ENCODE data around the gene KANK4. TPM values are rescaled to one million over a fixed set of nuclear protein-coding genes. Genes with fewer than 3 reads are reported as not detected.

The KANK4 gene
- total and polyA plus RNA-seq, 7 experiments from 2014 or later: not detected

DNA sequence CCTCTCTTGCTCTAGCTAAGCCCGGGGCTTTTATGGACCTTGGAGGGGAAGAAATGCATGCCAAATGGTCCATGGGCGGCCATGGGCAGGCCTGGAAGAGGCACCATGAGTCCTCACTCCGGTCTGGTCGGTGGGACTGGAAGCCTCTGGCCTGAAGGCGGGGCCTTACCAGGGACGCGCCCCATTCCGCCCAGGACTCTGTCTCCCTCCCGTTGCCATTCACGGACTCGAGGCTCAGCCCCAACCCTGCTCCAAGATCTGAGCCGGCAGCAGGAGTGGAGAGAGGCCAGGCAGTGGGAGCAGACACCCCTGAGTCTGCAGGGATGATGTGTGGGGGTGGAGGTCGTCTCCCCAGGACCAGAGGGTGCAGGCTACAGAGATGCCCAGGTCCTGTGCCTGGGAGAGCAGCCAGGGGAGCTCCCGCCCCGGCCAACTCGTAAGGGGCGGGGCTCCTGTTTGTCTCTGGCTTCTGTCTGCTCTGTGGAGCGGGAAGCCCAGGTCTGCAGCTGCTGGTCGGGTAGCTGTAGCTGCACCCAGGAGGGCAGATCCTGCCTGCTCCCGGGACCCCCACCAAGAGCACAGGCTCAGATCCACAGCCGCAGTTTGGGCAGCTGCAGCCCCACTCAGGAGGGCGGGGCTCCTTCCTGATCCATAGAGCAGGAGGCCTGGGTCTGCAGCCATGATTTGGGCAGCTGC, 8.3 kb upstream of the KANK4 start:
- intact Hi-C loops (cut with micrococcal nuclease): no loop called here
- Mint-ChIP-seq H3K9me3 (peaks cover 0 to 3% (median 0%) of the 10 kb centered on the region in 11 donors), H3K4me1 (no peaks in the 10 kb centered on the region), H3K4me3 (no peak overlapping the region), H3K27me3 (peaks cover 0 to 8% (median 4%) of the 10 kb centered on the region in 5 donors), H3K27ac (no peak overlapping the region), H3K36me3 (no peaks in the 10 kb centered on the region)
- ChIA-PET POLR2A (no interaction called here), CTCF (no interaction called here)
- H3K27me3 ChIP-seq (ENCODE audit: control insufficient read depth in 2 of 2, insufficient read depth in 2 of 2, low read length in 2 of 2): no peaks in the 10 kb centered on the region
- H3K27ac ChIP-seq (ENCODE audit: low read depth, low read length): no peak overlapping the region
- no peaks in the 10 kb centered on the region for H3K36me3 ChIP-seq (ENCODE audit: control insufficient read depth in 2 of 3, insufficient read depth in 3 of 3, low read length in 3 of 3)
- ATAC-seq: no peak
- no peaks in the 10 kb centered on the region for H3K9me3 ChIP-seq (ENCODE audit: control insufficient read depth in 2 of 3, low read length in 3 of 3)
- no peaks in the 10 kb centered on the region for H3K4me1 ChIP-seq (ENCODE audit: control insufficient read depth in 2 of 2, insufficient read depth in 2 of 2, low read length in 2 of 2)
- no peak overlapping the region for H3K4me3 ChIP-seq (ENCODE audit: low read length)
- DNase-seq: no peak

DNA sequence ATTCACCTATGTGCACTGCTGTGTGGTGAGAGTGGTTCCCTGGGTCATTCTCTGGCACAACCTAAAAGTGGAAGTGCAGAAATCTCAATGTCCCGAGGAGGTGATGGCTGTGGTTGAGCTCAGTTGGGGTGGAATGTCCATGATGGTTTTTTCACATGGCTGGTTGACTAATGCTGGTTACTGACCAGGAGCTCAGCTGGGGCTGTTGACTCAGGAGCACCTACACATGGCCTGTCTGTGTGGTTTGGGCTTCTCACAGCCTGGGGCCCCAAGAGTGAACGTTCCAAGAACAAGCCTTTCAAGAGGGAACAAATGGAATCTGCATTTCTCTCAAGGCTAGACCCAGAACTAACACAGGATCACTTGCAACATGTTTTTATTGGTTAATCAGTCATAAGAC, 6.4 kb upstream of the KANK4 start:
- Mint-ChIP-seq H3K27me3 (peaks cover 4 to 18% (median 8%) of the 10 kb centered on the region in 5 donors), H3K4me3 (no peak overlapping the region), H3K36me3 (no peaks in the 10 kb centered on the region), H3K27ac (no peak overlapping the region), H3K9me3 (no peaks in the 10 kb centered on the region), H3K4me1 (peaks cover 0 to 1% (median 0%) of the 10 kb centered on the region in 7 donors)
- H3K4me1 ChIP-seq (ENCODE audit: control insufficient read depth in 2 of 2, insufficient read depth in 2 of 2, low read length in 2 of 2): no peaks in the 10 kb centered on the region
- no peaks in the 10 kb centered on the region for H3K9me3 ChIP-seq (ENCODE audit: control insufficient read depth in 2 of 3, low read length in 3 of 3)
- POLR2A ChIA-PET: no interaction called here
- H3K4me3 ChIP-seq (ENCODE audit: low read length): no peak overlapping the region
- intact Hi-C loops (cut with micrococcal nuclease): no loop called here
- H3K36me3 ChIP-seq (ENCODE audit: control insufficient read depth in 2 of 3, insufficient read depth in 3 of 3, low read length in 3 of 3): no peaks in the 10 kb centered on the region
- no peaks in the 10 kb centered on the region for H3K27me3 ChIP-seq (ENCODE audit: control insufficient read depth in 2 of 2, insufficient read depth in 2 of 2, low read length in 2 of 2)
- DNase-seq (no peak), ATAC-seq (no peak)
- CTCF ChIA-PET: no interaction called here
- no peak overlapping the region for H3K27ac ChIP-seq (ENCODE audit: low read depth, low read length)

DNA sequence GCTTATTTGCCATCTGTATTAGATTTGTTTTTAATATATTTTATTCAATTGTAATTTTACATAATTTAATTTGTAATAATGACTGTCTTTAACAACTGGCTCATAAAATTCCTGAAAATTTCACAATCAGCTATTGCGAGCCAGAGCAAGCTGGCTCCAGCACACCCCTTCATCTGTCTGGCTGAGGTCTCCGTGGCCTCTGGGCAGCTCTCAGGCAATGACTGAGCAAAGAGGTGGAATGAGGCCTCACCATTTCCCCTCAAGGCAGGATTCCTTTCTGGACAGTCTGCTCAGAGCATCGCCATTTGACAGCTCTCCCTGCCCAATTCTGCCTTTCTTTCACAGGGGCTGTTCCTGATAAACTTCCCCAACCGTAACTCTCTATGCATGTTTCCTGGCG, 5.8 kb upstream of the KANK4 start:
- POLR2A ChIA-PET: no interaction called here
- Mint-ChIP-seq H3K27me3 (peaks cover 4 to 24% (median 13%) of the 10 kb centered on the region in 5 donors), H3K36me3 (no peaks in the 10 kb centered on the region), H3K27ac (no peak overlapping the region), H3K4me3 (no peak overlapping the region), H3K4me1 (peaks cover 0 to 1% (median 0%) of the 10 kb centered on the region in 7 donors), H3K9me3 (no peaks in the 10 kb centered on the region)
- Histone ChIP-seq H3K4me1 (ENCODE audit: control insufficient read depth in 2 of 2, insufficient read depth in 2 of 2, low read length in 2 of 2) (no peaks in the 10 kb centered on the region), H3K4me3 (ENCODE audit: low read length) (no peak overlapping the region), H3K27me3 (ENCODE audit: control insufficient read depth in 2 of 2, insufficient read depth in 2 of 2, low read length in 2 of 2) (no peaks in the 10 kb centered on the region), H3K27ac (ENCODE audit: low read depth, low read length) (no peak overlapping the region), H3K9me3 (ENCODE audit: control insufficient read depth in 2 of 3, low read length in 3 of 3) (no peaks in the 10 kb centered on the region), H3K36me3 (ENCODE audit: control insufficient read depth in 2 of 3, insufficient read depth in 3 of 3, low read length in 3 of 3) (no peaks in the 10 kb centered on the region)
- DNase-seq: no peak
- ATAC-seq: no peak
- CTCF ChIA-PET: no interaction called here
- intact Hi-C loops (cut with micrococcal nuclease): no loop called here

GRCh38 chr1:62321446-62321845, 2.2 kb upstream of the KANK4 start:
- no peak overlapping the region for H3K27ac Mint-ChIP-seq
- H3K4me1 Mint-ChIP-seq: peaks cover 0 to 7% (median 6%) of the 10 kb centered on the region in 7 donors

DNA sequence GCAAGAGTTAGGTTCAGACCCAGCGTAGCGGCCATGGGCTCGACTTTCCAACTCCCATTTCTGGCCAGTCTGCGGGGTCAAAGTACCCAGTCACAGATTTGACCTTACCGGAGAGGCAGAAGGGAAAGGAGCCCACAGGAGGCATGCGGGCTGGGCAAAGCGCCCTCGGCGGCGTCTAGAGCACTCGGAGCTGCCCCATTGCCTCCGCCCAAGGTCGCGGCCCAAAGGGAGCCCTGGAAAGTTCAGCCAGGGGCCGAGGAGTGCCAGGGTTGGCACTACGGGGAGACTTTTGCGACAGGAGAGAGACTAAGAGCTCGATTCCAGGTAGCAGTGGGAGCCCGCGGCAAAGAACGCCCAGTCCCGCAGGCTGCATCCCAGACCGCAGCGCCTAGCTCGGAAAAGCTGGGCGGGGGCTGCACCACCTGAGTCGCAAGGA, 896 bp downstream of the KANK4 start:
- ChIA-PET POLR2A (no interaction called here), CTCF (no interaction called here)
- Histone ChIP-seq H3K4me3 (ENCODE audit: low read length) (no peak overlapping the region), H3K36me3 (ENCODE audit: control insufficient read depth in 2 of 3, insufficient read depth in 3 of 3, low read length in 3 of 3) (no peaks in the 10 kb centered on the region), H3K27me3 (ENCODE audit: control insufficient read depth in 2 of 2, insufficient read depth in 2 of 2, low read length in 2 of 2) (peaks cover 0 to 3% of the 10 kb centered on the region in 2 donors), H3K27ac (ENCODE audit: low read depth, low read length) (no peak overlapping the region), H3K9me3 (ENCODE audit: control insufficient read depth in 2 of 3, low read length in 3 of 3) (no peaks in the 10 kb centered on the region), H3K4me1 (ENCODE audit: control insufficient read depth in 2 of 2, insufficient read depth in 2 of 2, low read length in 2 of 2) (no peaks in the 10 kb centered on the region)
- intact Hi-C loops (cut with micrococcal nuclease): no loop called here
- Mint-ChIP-seq H3K9me3 (no peaks in the 10 kb centered on the region), H3K36me3 (no peaks in the 10 kb centered on the region), H3K27ac (no peak overlapping the region), H3K4me3 (peak overlapping the region in 5 of 10 donors; percentile 10 to 61 (median 26)), H3K4me1 (peaks cover 0 to 7% (median 6%) of the 10 kb centered on the region in 7 donors), H3K27me3 (peaks cover 19 to 45% (median 37%) of the 10 kb centered on the region in 5 donors)
- no peak for ATAC-seq
- no peak for DNase-seq

More at GRCh38 chr1:62321446-62321845, 2.2 kb upstream of the KANK4 start:
- H3K36me3 Mint-ChIP-seq: no peaks in the 10 kb centered on the region
- ATAC-seq: no peak
- ChIA-PET POLR2A (no interaction called here), CTCF (no interaction called here)
- Histone ChIP-seq H3K36me3 (ENCODE audit: control insufficient read depth in 2 of 3, insufficient read depth in 3 of 3, low read length in 3 of 3) (no peaks in the 10 kb centered on the region), H3K9me3 (ENCODE audit: control insufficient read depth in 2 of 3, low read length in 3 of 3) (no peaks in the 10 kb centered on the region), H3K27ac (ENCODE audit: low read depth, low read length) (no peak overlapping the region), H3K27me3 (ENCODE audit: control insufficient read depth in 2 of 2, insufficient read depth in 2 of 2, low read length in 2 of 2) (peaks cover 0 to 3% of the 10 kb centered on the region in 2 donors), H3K4me1 (ENCODE audit: control insufficient read depth in 2 of 2, insufficient read depth in 2 of 2, low read length in 2 of 2) (no peaks in the 10 kb centered on the region), H3K4me3 (ENCODE audit: low read length) (no peak overlapping the region)
- intact Hi-C loops (cut with micrococcal nuclease): no loop called here
- no peak overlapping the region for H3K4me3 Mint-ChIP-seq
- H3K27me3 Mint-ChIP-seq: peaks cover 19 to 47% (median 37%) of the 10 kb centered on the region in 5 donors
- no peak for DNase-seq
- H3K9me3 Mint-ChIP-seq: no peaks in the 10 kb centered on the region

- H3K27me3 Mint-ChIP-seq: peaks cover 19 to 44% (median 37%) of the 10 kb centered on the region in 5 donors
- ChIA-PET POLR2A (no interaction called here), CTCF (no interaction called here)
- Histone ChIP-seq H3K27me3 (ENCODE audit: control insufficient read depth in 2 of 2, insufficient read depth in 2 of 2, low read length in 2 of 2) (peaks cover 0 to 3% of the 10 kb centered on the region in 2 donors), H3K36me3 (ENCODE audit: control insufficient read depth in 2 of 3, insufficient read depth in 3 of 3, low read length in 3 of 3) (no peaks in the 10 kb centered on the region), H3K4me3 (ENCODE audit: low read length) (no peak overlapping the region), H3K9me3 (ENCODE audit: control insufficient read depth in 2 of 3, low read length in 3 of 3) (no peaks in the 10 kb centered on the region), H3K27ac (ENCODE audit: low read depth, low read length) (no peak overlapping the region), H3K4me1 (ENCODE audit: control insufficient read depth in 2 of 2, insufficient read depth in 2 of 2, low read length in 2 of 2) (no peaks in the 10 kb centered on the region)
- H3K9me3 Mint-ChIP-seq: no peaks in the 10 kb centered on the region
- ATAC-seq (no peak), DNase-seq (no peak)
- peak overlapping the region in 1 of 10 donors; percentile 10 for H3K4me3 Mint-ChIP-seq
- no peak overlapping the region for H3K27ac Mint-ChIP-seq
- intact Hi-C loops (cut with micrococcal nuclease): no loop called here
- no peaks in the 10 kb centered on the region for H3K36me3 Mint-ChIP-seq
- peaks cover 0 to 7% (median 6%) of the 10 kb centered on the region in 7 donors for H3K4me1 Mint-ChIP-seq
Observed at GRCh38 chr1:62317021-62317768, 2.0 kb downstream of the KANK4 start.
